RWPE2 (cell line): ENCODE results near the gene RASA2.

Experiments
- ATAC-seq: fragments of 200-7000 bp; cut with Tn5 transposase; 3 replicates; pipeline ENCODE4 v1.9.1; 2021; ENCODE audit warnings: low read depth
- DNase-seq: peaks from one replicate; pipeline ENCODE4 v3.0.0-alpha.2; 2020; ENCODE audit warnings: low spot score
- H3K27ac ChIP-seq: fragments of 450-650 bp; 2 replicates; pipeline ENCODE4 v1.5.1; 2017; ENCODE audit warnings: mild to moderate bottlenecking; ENCODE audit not compliant: poor library complexity, severe bottlenecking
- H3K27me3 ChIP-seq: fragments of 250-450 bp; sonication (Bioruptor Pico); 2 replicates; pipeline ENCODE4 v1.5.1; 2021; ENCODE audit warnings: mild to moderate bottlenecking, moderate library complexity; ENCODE audit not compliant: insufficient read depth, poor library complexity, severe bottlenecking
- H3K36me3 ChIP-seq: fragments of 250-450 bp; sonication (Bioruptor Pico); 2 replicates; pipeline ENCODE4 v1.5.1; 2020; ENCODE audit warnings: low read depth, mild to moderate bottlenecking, moderate library complexity
- H3K4me1 ChIP-seq: fragments of 250-450 bp; sonication (Bioruptor Pico); 2 replicates; pipeline ENCODE4 v1.5.1; 2021; ENCODE audit warnings: mild to moderate bottlenecking, moderate library complexity; ENCODE audit not compliant: insufficient read depth, poor library complexity, severe bottlenecking
- H3K4me3 ChIP-seq: fragments of 250-450 bp; sonication (Bioruptor Pico); 2 replicates; pipeline ENCODE4 v1.5.1; 2021; ENCODE audit warnings: mild to moderate bottlenecking, moderate library complexity; ENCODE audit not compliant: severe bottlenecking
- H3K9me3 ChIP-seq: fragments of 250-450 bp; sonication (Bioruptor Pico); 2 replicates; pipeline ENCODE4 v1.5.1; 2021; ENCODE audit warnings: mild to moderate bottlenecking, moderate library complexity; ENCODE audit not compliant: severe bottlenecking
- CTCF ChIP-seq: fragments of 450-650 bp; IDR thresholded peaks from one replicate; pipeline ENCODE4 v1.5.1; 2017; ENCODE audit warnings: mild to moderate bottlenecking, moderate library complexity; ENCODE audit not compliant: poor library complexity, severe bottlenecking

RASA2 gene

GRCh38 chr3:141653847-141654246 lies 167.0 kb downstream of the RASA2 start:
- TF ChIP-seq CTCF, result no peak
- Histone ChIP-seq H3K4me1 (no peaks in the 10 kb centered on the region), H3K9me3 (no peaks in the 10 kb centered on the region), H3K27ac (no peak overlapping the region), H3K36me3 (no peaks in the 10 kb centered on the region), H3K4me3 (no peak overlapping the region), H3K27me3 (peaks cover 3% of the 10 kb centered on the region)
- ATAC-seq (no peak), DNase-seq (no peak)

GRCh38 chr3:141655801-141656200 lies 169.0 kb downstream of the RASA2 start:
- ATAC-seq (no peak), DNase-seq (no peak)

GRCh38 chr3:141656771-141657170 lies 169.9 kb downstream of the RASA2 start:
- Histone ChIP-seq H3K36me3 (no peaks in the 10 kb centered on the region), H3K27ac (no peak overlapping the region), H3K4me3 (no peak overlapping the region), H3K27me3 (peaks cover 12% of the 10 kb centered on the region), H3K4me1 (no peaks in the 10 kb centered on the region), H3K9me3 (no peaks in the 10 kb centered on the region)
- DNase-seq, result no peak
- no peak for TF ChIP-seq CTCF
- ATAC-seq, result 0 out of 3 replicates have a peak, but pooled peaks have one; percentile 20

More at GRCh38 chr3:141655801-141656200, 169.0 kb downstream of the RASA2 start:
- Histone ChIP-seq H3K4me1 (no peaks in the 10 kb centered on the region), H3K4me3 (no peak overlapping the region), H3K27me3 (peaks cover 12% of the 10 kb centered on the region), H3K27ac (no peak overlapping the region), H3K36me3 (no peaks in the 10 kb centered on the region), H3K9me3 (no peaks in the 10 kb centered on the region)
- TF ChIP-seq CTCF, result no peak

- Histone ChIP-seq H3K4me3 (no peak overlapping the region), H3K27ac (no peak overlapping the region), H3K9me3 (no peaks in the 10 kb centered on the region), H3K4me1 (no peaks in the 10 kb centered on the region), H3K36me3 (no peaks in the 10 kb centered on the region), H3K27me3 (peaks cover 12% of the 10 kb centered on the region)
- ATAC-seq (no peak), DNase-seq (no peak)
- no peak for TF ChIP-seq CTCF
These were observed 170.7 kb downstream of the RASA2 start for GRCh38 chr3:141657516-141657915.

- DNase-seq (no peak), ATAC-seq (peak; percentile 88)
- peaks cover 12% of the 10 kb centered on the region for H3K27me3 ChIP-seq
- H3K9me3 ChIP-seq, result no peaks in the 10 kb centered on the region
- H3K4me1 ChIP-seq, result no peaks in the 10 kb centered on the region
- H3K36me3 ChIP-seq, result no peaks in the 10 kb centered on the region
- no peak overlapping the region for H3K27ac ChIP-seq
- H3K4me3 ChIP-seq, result peak overlapping the region; percentile 32
- TF ChIP-seq CTCF, result no peak
These were observed 173.2 kb downstream of the RASA2 start for GRCh38 chr3:141659821-141660613.
